Measurements from ENCODE around the gene ACADL.

Gene ACADL

DNA sequence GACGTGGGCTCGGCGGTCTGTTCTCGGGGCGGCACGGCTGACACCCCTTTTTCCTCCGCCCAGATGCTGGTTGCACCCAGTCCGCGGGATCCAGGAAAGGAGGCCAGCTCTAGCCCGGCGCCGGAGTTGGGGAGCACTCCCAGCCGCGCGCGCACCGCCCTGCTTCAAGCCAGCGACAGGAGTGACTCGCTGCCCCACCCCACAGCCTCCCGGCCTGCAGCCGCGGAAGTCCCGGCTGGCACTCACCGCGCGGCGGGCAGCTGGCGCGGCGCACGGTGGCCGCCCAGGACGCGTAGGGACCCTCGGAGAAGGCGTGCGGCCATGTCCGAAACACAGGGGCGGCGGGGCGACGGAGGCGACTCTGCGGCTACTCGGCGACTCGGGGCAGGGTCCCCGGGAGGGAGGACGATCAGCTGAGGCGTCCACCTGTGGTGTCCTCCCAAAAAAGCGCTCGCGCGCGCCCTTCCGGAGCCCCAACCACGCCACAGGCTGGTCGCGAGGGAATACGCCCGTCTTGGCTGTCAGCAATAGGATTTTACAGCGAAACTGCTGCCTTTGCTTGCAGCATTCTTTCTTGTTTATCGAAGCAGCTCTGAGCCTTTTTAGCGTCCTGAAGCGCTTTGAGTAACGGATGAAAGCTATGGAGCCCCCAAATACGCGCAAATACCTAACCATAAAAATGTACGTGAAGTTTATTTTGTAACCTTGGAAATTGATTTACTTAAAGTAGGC lies at the start of gene ACADL:
TSS of gene ACADL (minus strand) at position 507 of the 732 bp plus-strand sequence. CDS start at position 323, 184 bp downstream.
- no peak for DNase-seq

DNA sequence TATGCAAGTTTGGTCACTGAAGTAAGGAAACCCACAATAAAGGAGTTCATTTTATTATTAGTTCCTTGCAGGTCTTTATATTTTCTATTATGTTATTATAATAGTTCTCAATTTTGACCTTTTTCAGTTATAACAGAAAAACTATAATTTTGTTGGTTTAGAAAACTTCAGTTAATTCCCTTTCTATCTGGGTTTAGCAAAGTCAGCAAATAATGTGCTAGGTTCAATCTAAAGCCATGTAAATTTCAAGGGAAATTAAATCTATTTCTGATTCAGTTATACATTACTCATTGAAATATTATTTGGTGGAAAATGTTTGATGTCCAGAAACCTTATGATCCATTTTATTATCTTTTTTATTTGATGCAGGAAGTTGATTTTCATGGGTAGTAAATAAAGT lies 46.1 kb upstream of the ACADL start:
- DNase-seq, result no peak

DNA sequence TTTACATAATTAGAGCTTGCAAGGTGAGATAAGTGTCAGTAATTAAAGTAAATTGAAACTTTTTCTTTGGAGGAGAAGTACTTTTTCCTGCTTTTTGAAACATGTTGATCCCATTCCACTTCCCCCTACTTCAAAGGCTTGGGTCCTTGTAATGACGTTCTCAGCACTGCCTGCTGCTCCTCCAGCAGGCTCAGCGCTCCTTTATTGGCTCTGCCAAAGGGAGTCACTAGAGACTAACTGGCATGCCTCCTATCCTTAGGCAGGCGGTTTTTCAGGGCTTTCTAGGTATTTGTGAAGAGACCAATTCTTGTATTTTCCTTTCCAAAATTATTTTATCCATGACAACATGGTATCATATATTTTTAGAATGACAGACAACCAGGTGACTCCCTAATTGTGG lies 43.9 kb upstream of the ACADL start:
- DNase-seq, result no peak

DNA sequence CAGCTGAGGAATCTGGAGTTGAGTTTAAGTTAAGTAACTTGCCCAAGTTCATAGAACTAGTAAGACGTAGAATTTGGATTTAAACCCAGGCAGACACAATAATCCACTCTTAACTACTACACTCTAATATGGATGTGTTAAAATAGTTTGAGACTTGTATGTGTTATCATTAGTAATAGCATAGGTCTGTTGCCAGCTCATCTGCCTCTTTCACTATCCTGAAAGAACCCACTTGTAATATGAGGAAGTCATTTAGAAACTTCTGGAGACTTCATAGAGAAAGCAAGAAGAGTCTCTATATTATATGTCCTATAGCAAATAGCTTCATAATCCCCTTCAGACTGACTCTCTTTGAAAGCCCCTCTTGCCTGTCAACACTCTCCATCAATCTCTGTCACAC lies 43.0 kb upstream of the ACADL start:
- DNase-seq, result no peak

DNA sequence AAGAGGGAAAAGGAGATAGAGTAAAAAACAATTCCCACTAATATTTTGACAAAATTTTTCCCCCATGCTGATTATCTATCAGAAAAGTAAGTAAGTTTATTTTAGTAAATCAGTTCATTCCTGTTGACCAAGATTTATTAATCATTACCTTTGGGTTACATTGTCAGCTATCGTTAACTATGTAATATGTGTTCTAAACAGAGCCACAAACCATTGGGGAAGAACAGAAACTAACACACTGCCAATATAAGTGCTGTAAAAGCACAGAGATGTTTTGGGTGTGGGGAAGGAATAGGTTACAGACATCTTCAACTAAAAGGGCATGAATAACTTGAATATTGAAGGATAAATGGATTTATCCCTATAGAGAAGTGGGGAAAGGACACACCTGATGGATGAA lies 42.5 kb upstream of the ACADL start:
- no peak for DNase-seq

DNA sequence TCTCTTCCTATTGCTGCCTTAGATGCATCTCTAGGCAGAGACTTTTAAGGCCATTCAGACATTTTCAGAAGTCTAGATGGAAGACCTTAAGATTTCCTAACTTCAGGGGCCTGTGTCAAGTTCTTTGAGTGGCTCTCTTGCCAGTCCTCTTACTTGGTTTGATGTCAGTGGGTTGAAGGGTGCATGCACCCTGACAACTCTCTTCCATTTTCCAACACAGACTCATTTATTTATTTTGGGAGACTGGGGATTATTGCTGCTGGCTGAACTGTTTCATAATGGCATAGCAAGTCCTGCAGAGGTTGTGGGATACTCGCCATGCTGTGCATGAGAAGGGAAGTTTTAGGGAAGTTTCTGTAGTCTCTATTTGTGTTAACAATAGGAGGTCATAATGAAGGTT lies 39.0 kb upstream of the ACADL start:
- DNase-seq, result no peak

DNA sequence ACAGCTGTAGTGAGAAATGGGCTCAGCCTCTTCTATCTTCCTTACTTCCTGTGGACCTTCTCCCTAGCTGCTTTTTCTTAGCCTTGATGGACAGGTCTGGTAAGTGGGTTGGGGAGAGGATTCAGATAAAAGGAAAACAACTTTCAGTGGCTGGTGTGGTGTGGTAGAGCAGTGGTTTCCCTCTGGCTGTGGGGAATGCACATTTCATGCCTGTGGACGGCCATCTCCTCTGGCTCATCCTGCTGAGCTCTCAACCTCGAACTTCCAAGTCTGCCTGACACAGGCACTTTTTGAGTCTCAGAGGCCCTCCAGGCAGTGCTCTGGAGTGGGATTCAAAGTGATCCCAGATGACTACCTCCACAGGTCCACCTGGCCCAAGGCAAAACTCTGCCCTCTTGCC lies 38.6 kb upstream of the ACADL start:
- DNase-seq, result no peak

DNA sequence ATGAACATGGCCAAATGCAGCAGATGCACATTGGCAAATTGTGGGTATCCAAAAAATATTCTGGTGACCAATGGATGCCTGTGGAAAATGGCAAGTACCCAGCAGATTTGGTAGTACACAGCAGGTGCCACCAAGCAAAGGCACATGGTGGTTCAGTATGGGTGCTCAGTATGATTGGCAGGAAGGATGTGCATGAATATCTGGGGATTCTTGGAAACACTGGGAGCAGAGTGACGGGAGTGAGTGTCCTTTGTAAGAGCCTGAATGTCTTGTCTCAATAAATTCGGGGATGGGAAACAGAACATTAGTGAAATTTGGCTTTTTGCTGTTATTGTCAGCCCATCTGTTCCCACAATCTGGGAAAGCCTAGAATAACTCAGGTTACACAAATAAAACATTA lies 36.8 kb upstream of the ACADL start:
- DNase-seq, result no peak

DNA sequence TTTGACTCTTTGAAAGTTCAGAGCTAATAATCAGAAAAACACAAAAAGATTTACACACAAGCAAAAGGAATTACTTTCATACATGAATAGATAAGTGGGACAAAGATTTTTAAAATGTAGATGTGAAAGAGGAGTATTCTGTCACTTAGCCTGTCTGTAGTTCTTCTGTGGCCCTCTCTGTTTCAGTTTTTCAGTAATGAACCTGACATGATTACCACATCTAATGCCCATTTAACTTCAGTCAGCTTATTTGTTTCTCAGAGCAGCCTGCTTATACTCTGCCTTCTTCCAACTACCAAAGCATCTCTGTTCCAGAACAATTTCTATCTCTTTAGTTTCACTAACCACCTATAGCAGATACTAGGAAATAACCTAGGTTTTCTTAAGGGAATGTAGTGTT lies 34.4 kb upstream of the ACADL start:
- no peak for DNase-seq

DNA sequence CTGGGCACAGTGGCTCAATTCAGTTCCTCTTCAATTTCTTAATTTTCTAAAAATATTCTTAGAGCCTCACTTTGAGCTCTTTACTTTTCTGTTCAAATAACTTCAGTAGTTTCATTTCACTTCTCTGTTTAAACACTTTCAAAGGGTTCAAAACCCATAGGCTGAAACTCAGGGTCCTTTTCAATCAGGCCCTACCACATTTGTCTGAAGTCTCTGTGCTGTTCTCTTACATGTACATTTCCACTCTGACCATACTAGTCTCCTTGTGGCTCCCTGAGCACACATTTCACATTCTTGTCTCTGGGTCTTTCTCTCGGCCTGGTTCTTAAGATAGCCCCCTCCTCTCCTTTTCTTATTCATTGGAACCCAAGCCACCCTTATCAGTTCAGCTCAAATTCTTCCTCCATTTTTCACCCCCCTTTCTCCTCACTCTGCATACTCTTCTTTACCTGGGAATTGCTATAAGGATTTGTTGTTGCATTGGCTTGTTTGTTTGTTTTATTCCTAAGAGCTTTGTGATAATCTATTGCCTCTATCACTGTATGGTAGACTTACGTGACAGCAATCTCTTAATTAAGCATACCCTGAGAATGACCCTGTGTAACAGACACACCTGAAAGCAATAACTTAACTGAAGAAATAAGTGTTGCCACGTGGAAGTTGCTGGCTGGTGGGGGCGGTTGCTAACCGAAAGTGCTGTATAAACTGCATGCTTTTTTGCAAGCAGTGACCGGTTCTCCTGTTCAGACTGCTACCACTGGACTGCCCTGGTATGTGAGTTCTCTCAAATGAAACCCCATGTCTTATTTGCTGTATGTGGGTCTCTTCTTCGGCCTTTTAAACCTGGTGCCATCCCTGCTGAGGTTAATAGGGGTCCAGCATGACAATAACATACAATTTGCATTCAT lies 27.7 kb upstream of the ACADL start:
- DNase-seq, result no peak

DNA sequence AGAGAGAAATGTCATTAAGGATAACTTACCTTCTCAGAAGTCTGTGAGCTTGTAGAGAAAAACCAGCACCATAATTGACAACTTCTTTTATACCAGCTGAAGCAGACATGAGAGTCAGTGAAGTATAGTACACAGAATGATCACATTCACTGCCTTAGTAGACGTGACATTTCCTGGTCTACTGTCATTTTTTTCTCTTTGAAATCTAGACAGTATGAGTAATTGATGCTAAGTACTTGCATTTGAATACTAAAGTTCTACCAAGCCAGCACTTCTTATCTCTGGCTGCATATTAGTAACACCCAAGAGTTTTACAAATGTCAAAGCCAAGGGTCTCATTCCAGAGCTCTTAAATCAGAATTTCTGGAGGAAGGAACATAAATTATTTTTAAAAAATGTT lies 25.4 kb upstream of the ACADL start:
- no peak for DNase-seq

DNA sequence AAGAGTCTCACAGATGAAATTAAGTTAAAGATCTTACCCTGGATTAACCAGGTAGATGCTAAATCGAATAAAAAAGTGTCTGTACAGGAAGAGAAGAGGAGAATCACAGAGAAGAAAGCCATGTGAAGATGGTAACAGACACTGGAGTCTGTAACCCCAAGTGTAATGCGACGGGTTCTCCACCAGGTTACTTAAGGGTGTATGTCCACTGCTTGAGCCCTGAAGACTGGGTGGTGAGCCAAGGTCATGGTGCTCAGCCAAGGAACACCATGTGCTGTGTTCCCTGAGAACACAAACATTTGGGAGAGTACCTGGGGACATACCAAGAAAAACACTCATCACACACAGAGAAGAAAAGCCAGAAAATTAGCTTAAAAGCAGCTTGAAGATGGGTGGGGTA lies 8.2 kb upstream of the ACADL start:
- no peak for DNase-seq

DNA sequence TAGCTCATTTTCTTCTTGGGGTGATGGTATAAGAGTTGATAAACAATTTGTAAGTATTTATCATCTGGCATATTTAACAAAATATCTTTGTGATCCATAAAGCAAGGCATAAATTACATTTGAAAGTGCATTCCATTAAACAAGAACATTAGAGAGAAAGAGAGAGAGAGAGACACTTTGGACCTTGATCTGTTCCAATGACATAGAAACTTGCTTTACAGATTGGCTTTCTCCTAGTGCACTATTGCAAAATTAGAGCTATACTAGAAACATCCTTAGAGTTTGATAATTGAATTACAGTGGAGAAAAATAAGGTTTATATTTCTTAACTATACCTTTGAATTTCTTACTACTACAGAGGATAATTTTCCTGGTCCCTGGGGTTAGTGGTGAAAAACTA lies 5.7 kb upstream of the ACADL start:
- no peak for DNase-seq

DNA sequence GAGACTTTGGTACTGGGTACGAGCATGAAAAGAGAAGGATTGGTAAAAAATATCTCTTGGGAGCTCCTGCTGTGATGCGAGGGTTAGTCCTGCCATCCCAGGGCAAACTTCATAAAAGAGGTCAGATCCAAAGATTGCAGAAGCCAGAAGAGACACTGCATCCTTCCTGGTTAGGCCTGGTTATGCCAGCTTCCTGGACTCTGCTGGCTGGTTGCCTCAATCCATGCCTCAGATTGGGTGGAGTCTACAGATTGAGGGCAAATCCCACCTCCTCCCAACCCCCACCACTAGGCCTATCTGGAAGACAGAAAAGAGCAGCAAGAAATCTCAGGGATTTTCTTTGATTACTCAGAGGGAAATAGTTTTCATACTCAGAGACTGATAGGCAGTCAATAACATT lies 5.3 kb upstream of the ACADL start:
- DNase-seq, result no peak

DNA sequence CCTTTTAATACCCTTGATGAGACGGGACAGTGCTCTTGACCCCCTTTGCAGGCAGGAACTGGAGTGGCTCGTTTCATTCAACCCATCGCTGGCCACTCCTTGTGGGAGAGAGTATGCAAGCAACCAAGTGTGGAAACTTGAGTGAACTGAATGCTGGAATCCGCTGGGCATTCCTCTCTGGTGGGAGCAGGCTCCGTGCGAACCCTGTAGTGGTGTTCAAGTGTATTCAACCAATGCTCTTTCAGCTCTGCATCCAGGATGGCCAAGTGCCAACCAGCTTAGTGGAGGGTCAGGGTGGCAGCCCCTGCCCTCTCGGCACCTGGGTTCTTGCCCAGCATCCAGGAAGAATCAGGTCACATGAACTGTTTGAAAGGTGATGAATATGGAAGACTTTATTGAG lies 3.3 kb upstream of the ACADL start:
- no peak for DNase-seq

DNA sequence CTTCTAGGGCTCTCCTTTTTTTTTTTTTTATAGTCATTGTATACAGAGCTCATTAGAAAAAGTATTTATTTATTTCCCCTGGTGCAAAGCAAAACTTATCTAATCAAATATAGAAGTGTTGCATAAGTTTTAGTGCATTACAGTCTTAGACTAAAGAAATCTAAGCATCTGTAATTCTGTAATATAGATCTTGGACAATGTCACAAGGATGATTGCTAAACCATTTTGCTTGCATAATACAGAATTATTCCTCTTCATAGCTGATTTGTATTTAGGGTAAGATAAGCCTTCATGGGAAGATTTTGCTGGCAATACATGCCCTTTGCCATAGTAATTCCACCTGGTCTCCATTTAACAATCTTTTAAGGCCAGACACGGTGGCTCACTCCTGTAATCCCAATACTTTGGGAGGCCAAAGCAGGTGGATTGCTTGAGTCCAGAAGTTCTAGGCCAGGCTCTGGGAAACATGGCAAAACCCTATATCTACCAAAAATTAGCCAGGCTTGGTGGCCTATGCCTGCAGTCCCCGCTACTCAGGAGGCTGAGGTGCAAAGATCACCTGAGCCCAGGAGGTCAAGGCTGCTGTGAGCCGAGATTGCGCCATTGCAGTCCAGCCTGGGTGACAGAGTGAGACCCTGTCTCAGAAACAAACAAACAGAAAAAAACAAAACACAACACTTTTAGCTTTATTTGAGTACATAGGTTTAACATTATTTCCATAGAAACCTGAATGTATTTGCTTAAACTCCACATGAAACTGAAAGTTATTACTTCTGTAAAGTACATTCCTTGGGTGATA lies 2.2 kb upstream of the ACADL start:
- DNase-seq, result no peak

DNA sequence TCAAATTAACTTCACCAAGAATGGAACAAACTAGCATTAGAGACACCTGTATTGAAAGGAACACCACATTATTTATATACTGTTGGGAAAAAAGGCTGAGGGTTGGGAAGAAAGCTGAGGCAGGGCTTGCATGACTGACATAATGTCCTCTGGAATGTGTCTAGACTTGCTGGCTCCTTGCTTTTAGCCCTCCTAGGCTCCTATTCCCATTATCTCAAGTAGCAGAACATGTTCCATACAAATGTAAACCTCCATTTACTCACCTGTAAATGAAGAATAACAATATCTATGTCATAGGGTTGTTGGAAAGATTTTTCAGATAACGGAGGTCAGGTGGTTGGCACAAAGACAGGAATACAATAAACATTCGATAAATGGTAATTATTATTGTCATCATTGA lies 976 bp upstream of the ACADL start:
- no peak for DNase-seq

DNA sequence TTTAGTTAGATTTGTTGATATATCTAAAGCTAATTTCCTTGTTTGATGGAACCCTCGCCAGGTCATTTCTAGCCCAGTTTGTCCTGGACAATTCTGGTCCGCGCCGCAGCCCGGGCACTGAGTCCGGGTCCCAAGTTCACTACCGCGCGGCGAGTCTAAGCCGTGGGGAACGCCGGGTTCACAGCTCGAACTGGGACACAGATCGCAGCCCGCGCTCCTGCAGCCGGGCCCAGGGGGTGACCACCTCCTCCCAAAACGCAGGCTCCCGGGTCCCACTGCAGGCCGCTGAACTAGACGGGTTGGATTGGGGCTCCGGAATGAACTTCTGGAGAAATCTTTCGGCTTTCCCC lies 681 bp downstream of the ACADL start:
- no peak for DNase-seq

DNA sequence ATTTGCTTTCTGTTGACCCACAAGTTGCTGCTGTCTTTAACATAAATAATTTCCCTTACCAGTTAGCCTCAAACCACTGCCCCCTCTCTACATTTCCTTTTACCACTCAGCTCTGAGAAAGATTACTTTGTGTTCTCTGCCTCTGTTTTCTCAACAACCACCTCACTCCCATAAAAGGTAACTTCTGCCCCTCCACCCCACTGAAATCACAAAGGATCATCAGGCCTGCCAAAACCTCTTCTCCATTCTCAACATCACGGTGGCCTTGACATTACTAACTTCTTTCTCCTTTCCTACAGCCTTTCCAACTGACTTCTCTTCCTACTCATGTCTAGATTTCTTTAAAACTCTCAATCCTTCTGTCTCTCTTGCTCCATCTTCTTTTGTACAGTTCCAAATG lies 10.1 kb downstream of the ACADL start:
- no peak for DNase-seq

DNA sequence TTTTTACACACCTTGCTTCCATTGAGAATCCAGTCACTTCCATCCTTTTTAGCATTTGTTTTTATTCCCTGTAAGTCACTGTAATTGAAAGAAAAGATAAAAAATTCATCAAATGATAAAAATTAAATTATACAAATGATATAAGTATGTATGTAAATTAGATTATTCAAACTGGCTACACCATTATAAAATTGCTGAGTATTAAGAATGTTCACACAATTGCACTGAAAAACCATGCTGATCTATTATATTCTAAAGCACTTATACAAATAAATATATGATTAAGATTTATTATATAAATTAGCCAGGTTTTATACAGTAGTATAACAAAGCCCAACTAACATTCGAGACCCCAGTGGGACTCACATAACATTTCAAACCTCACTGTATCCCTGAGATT lies 15.1 kb downstream of the ACADL start:
- DNase-seq, result no peak

DNA sequence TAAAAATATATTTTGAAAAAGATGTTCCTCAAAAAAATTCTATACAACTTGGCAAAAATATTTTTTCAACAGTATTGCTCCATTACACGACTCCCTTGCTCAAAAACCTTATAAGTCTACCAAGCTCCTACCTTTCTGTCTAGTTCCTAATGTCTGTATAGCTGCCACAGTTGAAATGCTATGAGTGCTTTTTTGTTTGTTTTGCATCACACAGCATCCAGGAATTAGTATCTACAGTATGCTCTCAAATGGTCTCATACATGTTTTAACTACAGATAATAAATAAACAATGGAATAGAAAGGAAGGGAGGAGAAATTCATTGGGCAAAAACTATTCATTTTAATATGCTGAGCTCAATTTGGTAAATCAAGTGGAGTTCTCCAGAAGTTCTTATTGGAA lies 17.3 kb downstream of the ACADL start:
- DNase-seq, result no peak

DNA sequence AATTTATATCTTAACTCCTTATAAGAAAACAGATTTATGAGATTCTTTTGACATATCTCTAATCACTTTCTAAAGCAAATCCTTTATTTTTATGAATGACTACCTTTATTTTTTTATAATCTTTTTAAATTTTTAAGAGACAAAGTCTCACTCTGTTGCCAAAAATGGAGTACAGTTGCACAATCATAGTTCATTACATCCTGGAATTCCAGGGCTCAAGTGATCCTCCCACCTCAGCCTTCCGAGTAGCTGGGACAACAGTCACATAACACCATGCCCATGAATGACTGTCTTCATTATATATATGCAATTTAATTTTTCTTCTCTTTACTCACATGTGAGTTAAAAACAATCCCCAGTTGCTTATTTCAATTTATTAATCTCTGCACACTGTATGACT lies 21.7 kb downstream of the ACADL start:
- no peak for DNase-seq

DNA sequence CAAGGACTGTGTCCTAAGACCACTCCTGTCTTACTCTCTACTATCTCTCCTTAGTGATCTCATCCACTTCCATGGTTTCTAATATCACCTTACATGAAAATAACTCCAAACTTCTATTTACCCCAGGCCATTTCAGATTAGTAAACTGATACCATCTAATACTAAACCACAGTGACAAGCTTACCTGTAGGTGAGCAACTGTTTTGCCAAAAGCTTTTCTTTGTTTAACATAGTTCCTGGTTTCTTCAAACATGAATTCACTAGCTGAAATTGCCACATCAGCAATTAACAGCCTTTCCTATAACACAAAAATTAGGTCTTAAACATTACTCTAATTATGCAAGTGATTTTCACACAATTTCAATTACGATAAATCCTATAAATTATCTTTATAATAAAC lies 22.1 kb downstream of the ACADL start:
- DNase-seq, result no peak

DNA sequence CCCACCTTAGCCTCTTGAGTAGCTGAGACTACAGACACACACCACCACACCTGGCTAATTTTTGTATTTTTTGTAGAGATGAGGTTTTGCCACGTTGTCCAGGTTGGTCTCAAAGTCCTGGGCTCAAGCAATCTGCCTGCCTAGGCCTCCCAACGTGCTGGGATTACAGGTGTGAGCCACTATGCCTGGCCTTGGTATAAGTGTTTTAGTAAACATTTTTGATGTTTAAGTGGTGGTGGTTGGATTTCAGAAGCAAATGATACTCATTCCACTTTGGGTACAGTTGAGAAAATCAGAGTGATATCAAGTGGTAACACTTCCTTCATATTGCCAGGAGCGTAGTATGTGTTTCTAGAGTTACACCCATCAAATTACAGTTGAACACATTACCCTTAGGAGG lies 25.4 kb downstream of the ACADL start:
- DNase-seq, result no peak
